Activated B cell treated with CpG ODN at 0.5 μM for 24 hours (primary cell): Measurements from ENCODE around the gene TENT4A. TPM values are rescaled to one million over a fixed set of nuclear protein-coding genes. Genes with fewer than 3 reads are reported as not detected.

Experiments used
- ATAC-seq: fragments of 200-7000 bp; cut with Tn5 transposase; one replicate; pipeline ENCODE4 v1.10.0; 2021; ENCODE audit warnings: low read depth, mild to moderate bottlenecking, moderate library complexity
- CTCF ChIA-PET: fragments of 350-600 bp; sonication (Branson Sonifier 250); formaldehyde crosslinking; loops from one replicate; lab custom pipeline; 2021; ENCODE audit warnings: antibody characterized with exemption; lab: Charles Lee
- POLR2A ChIA-PET: fragments of 350-600 bp; sonication (Branson Sonifier 250); formaldehyde crosslinking; loops from one replicate; lab custom pipeline; 2021; ENCODE audit warnings: antibody characterized with exemption; lab: Charles Lee
- DNase-seq: peaks from one replicate; pipeline ENCODE4 v3.0.0; 2022
- H3K27ac Mint-ChIP-seq: one replicate; pipeline ENCODE4 v1.8.0; 2020; ENCODE audit warnings: mixed read lengths
- H3K27me3 Mint-ChIP-seq: one replicate; pipeline ENCODE4 v1.8.0; 2021; ENCODE audit warnings: mixed read lengths
- H3K36me3 Mint-ChIP-seq: one replicate; pipeline ENCODE4 v1.8.0; 2021; ENCODE audit warnings: low read depth, mixed read lengths
- H3K4me1 Mint-ChIP-seq: one replicate; pipeline ENCODE4 v1.8.0; 2021; ENCODE audit warnings: mixed read lengths
- H3K4me3 Mint-ChIP-seq: one replicate; pipeline ENCODE4 v1.8.0; 2020; ENCODE audit warnings: mild to moderate bottlenecking, mixed read lengths
- H3K9me3 Mint-ChIP-seq: one replicate; pipeline ENCODE4 v1.8.0; 2020; ENCODE audit warnings: mixed read lengths
- intact Hi-C: fragments of 100-400 bp; cut with micrococcal nuclease; formaldehyde crosslinking; loops from one replicate; pipeline ENCODE4 v1.15.1; 2024
- total RNA-seq: library from RNA; stranded (reverse); gene quantifications from 2 replicates; pipeline ENCODE4 v1.2.3, GENCODE V29; 2022
- TF ChIP-seq, protein P1 (sequence below): fragments of 200-600 bp; IDR thresholded peaks from one replicate; pipeline ENCODE4 v1.8.0; 2022; ENCODE audit warnings: antibody characterized with exemption, mild to moderate bottlenecking

TENT4A gene
- total RNA-seq, 1 donor from 2014 or later = 51.2 TPM

DNA sequence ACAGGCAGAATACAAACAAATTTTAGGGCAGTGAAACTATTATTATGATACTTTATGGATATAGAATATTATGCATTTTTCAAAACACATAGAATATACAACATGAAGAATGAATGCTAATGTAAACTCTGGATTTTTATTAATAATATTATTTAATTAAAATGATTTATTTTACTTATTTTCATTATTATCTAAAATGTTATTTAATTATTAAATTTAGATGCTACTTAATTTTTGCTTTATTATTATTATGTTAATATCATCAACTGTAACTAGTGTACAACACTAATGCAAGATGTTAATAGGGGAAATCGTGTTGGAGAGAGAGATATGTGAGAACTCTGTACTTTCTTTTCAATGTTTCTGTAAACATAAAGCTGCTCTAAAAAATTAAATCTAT is 39.3 kb upstream of the TENT4A start:
- no peaks in the 10 kb centered on the region for H3K27me3 Mint-ChIP-seq
- no peak overlapping the region for H3K27ac Mint-ChIP-seq
- CTCF ChIA-PET = no interaction called here
- peaks cover 21% of the 10 kb centered on the region for H3K36me3 Mint-ChIP-seq
- TF ChIP-seq, protein P1, sequence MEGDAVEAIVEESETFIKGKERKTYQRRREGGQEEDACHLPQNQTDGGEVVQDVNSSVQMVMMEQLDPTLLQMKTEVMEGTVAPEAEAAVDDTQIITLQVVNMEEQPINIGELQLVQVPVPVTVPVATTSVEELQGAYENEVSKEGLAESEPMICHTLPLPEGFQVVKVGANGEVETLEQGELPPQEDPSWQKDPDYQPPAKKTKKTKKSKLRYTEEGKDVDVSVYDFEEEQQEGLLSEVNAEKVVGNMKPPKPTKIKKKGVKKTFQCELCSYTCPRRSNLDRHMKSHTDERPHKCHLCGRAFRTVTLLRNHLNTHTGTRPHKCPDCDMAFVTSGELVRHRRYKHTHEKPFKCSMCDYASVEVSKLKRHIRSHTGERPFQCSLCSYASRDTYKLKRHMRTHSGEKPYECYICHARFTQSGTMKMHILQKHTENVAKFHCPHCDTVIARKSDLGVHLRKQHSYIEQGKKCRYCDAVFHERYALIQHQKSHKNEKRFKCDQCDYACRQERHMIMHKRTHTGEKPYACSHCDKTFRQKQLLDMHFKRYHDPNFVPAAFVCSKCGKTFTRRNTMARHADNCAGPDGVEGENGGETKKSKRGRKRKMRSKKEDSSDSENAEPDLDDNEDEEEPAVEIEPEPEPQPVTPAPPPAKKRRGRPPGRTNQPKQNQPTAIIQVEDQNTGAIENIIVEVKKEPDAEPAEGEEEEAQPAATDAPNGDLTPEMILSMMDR = no peak
- DNase-seq (no peak), ATAC-seq (no peak)
- H3K4me3 Mint-ChIP-seq = no peak overlapping the region
- no peaks in the 10 kb centered on the region for H3K4me1 Mint-ChIP-seq
- intact Hi-C loops = no loop called here
- POLR2A ChIA-PET = no interaction called here
- no peaks in the 10 kb centered on the region for H3K9me3 Mint-ChIP-seq

DNA sequence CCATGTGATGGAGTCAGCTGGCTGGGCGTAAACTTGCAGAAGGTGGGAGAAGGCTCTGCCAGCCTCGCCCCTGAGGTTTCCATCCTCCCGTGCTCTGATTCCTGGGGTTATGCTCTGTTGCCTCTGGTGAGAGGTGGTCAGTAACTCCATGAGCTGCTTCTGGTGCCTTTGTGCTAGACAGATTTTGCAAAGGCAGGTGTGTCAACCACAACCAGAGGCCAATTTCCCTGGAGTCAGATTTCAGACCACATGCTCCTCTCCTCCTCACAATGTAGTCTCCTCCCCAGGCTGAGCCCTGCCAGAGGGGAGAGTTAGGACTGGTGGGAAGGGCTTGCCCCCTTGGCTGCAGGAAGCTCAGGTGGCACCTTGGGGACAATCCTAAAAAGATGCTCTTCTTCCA is 38.8 kb upstream of the TENT4A start:
- intact Hi-C loops = no loop called here
- TF ChIP-seq, protein P1 = no peak

DNA sequence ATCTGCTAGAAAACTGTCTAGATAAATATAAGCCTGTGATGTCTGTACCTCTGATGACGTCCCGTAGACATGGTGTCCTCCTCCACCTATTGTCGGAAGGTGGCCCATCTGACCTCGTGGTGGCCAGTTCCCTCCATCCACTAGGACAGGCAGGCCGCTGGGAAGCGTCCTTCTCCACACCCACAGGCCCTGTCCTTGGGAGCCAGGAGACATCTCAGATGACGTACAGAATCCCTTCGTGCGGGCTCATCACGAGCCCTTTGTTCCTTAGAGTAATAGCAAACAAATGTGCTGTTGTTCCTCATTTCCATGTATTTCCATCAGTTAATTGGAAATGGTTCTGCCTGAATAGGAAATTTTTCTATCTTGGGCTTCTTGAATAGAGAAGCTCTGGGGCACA is 38.3 kb upstream of the TENT4A start:
- Mint-ChIP-seq H3K4me1 (no peaks in the 10 kb centered on the region), H3K27me3 (no peaks in the 10 kb centered on the region), H3K4me3 (no peak overlapping the region), H3K27ac (no peak overlapping the region), H3K9me3 (no peaks in the 10 kb centered on the region), H3K36me3 (peaks cover 18% of the 10 kb centered on the region)
- DNase-seq (no peak), ATAC-seq (no peak)
- TF ChIP-seq, protein P1 = no peak
- ChIA-PET CTCF (no interaction called here), POLR2A (no interaction called here)
- intact Hi-C loops = no loop called here

More for the DNA sequence above, 38.8 kb upstream of the TENT4A start:
- H3K27me3 Mint-ChIP-seq = no peaks in the 10 kb centered on the region
- no peaks in the 10 kb centered on the region for H3K4me1 Mint-ChIP-seq
- POLR2A ChIA-PET = no interaction called here
- DNase-seq (no peak), ATAC-seq (no peak)
- peaks cover 21% of the 10 kb centered on the region for H3K36me3 Mint-ChIP-seq
- CTCF ChIA-PET = no interaction called here
- no peaks in the 10 kb centered on the region for H3K9me3 Mint-ChIP-seq
- no peak overlapping the region for H3K27ac Mint-ChIP-seq
- no peak overlapping the region for H3K4me3 Mint-ChIP-seq

GRCh38 chr5:6675784-6676491 is 37.3 kb upstream of the TENT4A start:
- CTCF ChIA-PET = no interaction called here
- intact Hi-C loops = no loop called here
- H3K4me1 Mint-ChIP-seq = no peaks in the 10 kb centered on the region
- H3K27ac Mint-ChIP-seq = no peak overlapping the region
- H3K9me3 Mint-ChIP-seq = no peaks in the 10 kb centered on the region
- no peak overlapping the region for H3K4me3 Mint-ChIP-seq
- POLR2A ChIA-PET = no interaction called here
- TF ChIP-seq, protein P1 = no peak
- DNase-seq (no peak), ATAC-seq (no peak)
- H3K27me3 Mint-ChIP-seq = no peaks in the 10 kb centered on the region
- peaks cover 10% of the 10 kb centered on the region for H3K36me3 Mint-ChIP-seq

DNA sequence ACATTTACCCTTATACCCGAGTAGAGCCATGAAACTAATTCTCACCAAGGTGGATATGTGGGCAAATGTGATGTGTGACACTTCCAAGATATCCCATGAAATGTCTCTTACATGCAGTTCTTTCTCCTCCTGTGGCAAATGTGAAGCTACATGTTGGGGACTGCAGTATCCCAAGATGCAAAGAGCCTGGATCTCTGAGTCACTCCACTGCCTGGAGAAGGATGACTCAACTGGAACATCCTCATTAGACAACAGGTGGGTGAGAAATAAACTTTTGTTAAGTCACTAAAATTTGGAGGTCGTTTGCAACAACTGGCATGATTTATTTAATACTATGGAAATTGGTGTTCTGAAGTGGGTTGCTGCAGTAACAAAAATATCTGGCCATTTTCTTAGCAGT is 36.5 kb upstream of the TENT4A start:
- CTCF ChIA-PET = no interaction called here

More for the DNA sequence above, 36.5 kb upstream of the TENT4A start:
- ATAC-seq (no peak), DNase-seq (no peak)
- POLR2A ChIA-PET = no interaction called here
- TF ChIP-seq, protein P1 = no peak
- H3K27me3 Mint-ChIP-seq = no peaks in the 10 kb centered on the region
- H3K9me3 Mint-ChIP-seq = no peaks in the 10 kb centered on the region
- no peaks in the 10 kb centered on the region for H3K4me1 Mint-ChIP-seq
- peaks cover 5% of the 10 kb centered on the region for H3K36me3 Mint-ChIP-seq
- no peak overlapping the region for H3K27ac Mint-ChIP-seq
- intact Hi-C loops = no loop called here
- H3K4me3 Mint-ChIP-seq = no peak overlapping the region
